Adrenal gland (tissue), 12 donors: Measurements from ENCODE around the gene ANGPTL7. TPM values are rescaled to one million over a fixed set of nuclear protein-coding genes. Genes with fewer than 3 reads are reported as not detected.

Source experiments
- DNase-seq, 7 donors: peaks; one replicate each; pipeline ENCODE4 v3.0.0-alpha.2; 2019 to 2020
- H3K27ac ChIP-seq, 5 donors: fragments of 200-600 bp; sonication (generic) in 4 of 5; 1 replicate in 3 of 5; 2 replicates in 2 of 5; pipeline versions ENCODE4 v1.5.1 to v1.8.0; 2016 to 2020; ENCODE audit warnings: mild to moderate bottlenecking in 1 of 5
- H3K27me3 ChIP-seq: fragments of 200-600 bp; 2 replicates; pipeline ENCODE4 v1.8.0; 2021
- H3K36me3 ChIP-seq, 2 donors: fragments of 200-600 bp; replicated peaks in 1 of 2; 1 replicate in 1 of 2; 2 replicates in 1 of 2; pipeline versions ENCODE4 v1.5.1 to v1.8.0; 2018 to 2022
- H3K4me1 ChIP-seq, 2 donors: fragments of 200-600 bp; replicated peaks in 1 of 2; 1 replicate in 1 of 2; 2 replicates in 1 of 2; pipeline versions ENCODE4 v1.5.1 to v1.8.0; 2018 to 2021
- H3K4me3 ChIP-seq, 4 donors: fragments of 200-600 bp; sonication (generic) in 3 of 4; one replicate each; pipeline ENCODE4 v1.5.1; 2016 to 2018
- H3K9me3 ChIP-seq, 3 donors: fragments of 200-600 bp; sonication (generic) in 1 of 3; replicated peaks in 1 of 3; 1 replicate in 2 of 3; 2 replicates in 1 of 3; pipeline versions ENCODE4 v1.5.1 to v1.8.0; 2016 to 2021
- CTCF ChIP-seq, 6 experiments: fragments of 450-650 bp in 4 of 6; fragments of 200-600 bp in 2 of 6; sonication (generic) in 1 of 6; IDR thresholded peaks; 1 replicate in 5 of 6; 2 replicates in 1 of 6; pipeline versions ENCODE4 v1.5.1 to v1.8.0; 2016 to 2021; ENCODE audit warnings: antibody characterized with exemption in 6 of 6, mild to moderate bottlenecking in 2 of 6, moderate library complexity in 1 of 6
- POLR2A ChIP-seq, 2 donors: fragments of 450-650 bp; IDR thresholded peaks; one replicate each; pipeline ENCODE4 v1.6.1; 2017; ENCODE audit warnings: antibody characterized with exemption in 2 of 2, mild to moderate bottlenecking in 2 of 2, moderate library complexity in 1 of 2
- WGBS, 4 donors: extraction: QIAGEN DNeasy Blood & Tissue Kit in 2 of 4; methylation state at CpG; one replicate each; pipeline versions ENCODE4 v1.1.5 to v1.1.7; 2013 to 2017; 5-methylcytosine and 5-hydroxymethylcytosine counted together
- intact Hi-C, 2 donors: fragments of 100-400 bp; cut with DNase I; formaldehyde crosslinking; loops; one replicate each; pipeline versions ENCODE4 v1.14.1 to v1.15.0; 2022 to 2023
- polyA plus RNA-seq, 3 donors: library from polyadenylated mRNA; stranded (reverse); fragments of 200-250 nt in 2 of 3; fragments of 350-450 nt in 1 of 3; fragmentation: Illumina TruSeq in 1 of 3; extraction: RNeasy Lipid Tissue Mini Kit (QIAGEN cat#74804) in 1 of 3; gene quantifications; one replicate each; pipeline ENCODE4 v1.2.3, GENCODE V29; 2013 to 2014
- total RNA-seq, 9 donors: library from RNA; depleted of rRNA in 4 of 9; stranded (reverse); fragments of >200 nt in 4 of 9; fragments of 120-200 nt in 1 of 9; fragmentation: NEBNext Ultra II Directional in 1 of 9; extraction: Animal tissue kit (Norgen Biotek cat#: 25700) in 1 of 9; gene quantifications; one replicate each; pipeline versions ENCODE4 v1.1.0 to v1.2.4, GENCODE V29; 2013 to 2023
- donor health status: healthy with polysubstance abuse.
- donor health status: Bipolar disorder and iron deficiency.
- donor health status: DM: yes; HTN: yes; CAD: no.
- donor health status: DM: no; HTN: no; CAD: no.
- donor health status: DM: no; HTN: no; CAD: no.
- donor health status: DM: yes; HTN: yes; CAD: no.

Gene ANGPTL7
- total and polyA plus RNA-seq, 12 donors, result 0.12 to 8.5 (median 2.1) TPM

GRCh38 chr1:11198851-11199594 lies 9.9 kb downstream of the ANGPTL7 start:
- H3K9me3 ChIP-seq, result no peaks in the 10 kb centered on the region
- WGBS, 4 donors, result 81 to 98% (median 94%) methylated on average over 2 of the region's 2 CpGs
- intact Hi-C loops, result no loop called here
- TF ChIP-seq CTCF (IDR thresholded peaks at IDR 0.05), result no peak
- no peak for TF ChIP-seq POLR2A (IDR thresholded peaks at IDR 0.05)
- H3K4me1 ChIP-seq, result no peaks in the 10 kb centered on the region
- H3K27ac ChIP-seq, result no peak overlapping the region
- DNase-seq, result no peak
- H3K27me3 ChIP-seq, result no peaks in the 10 kb centered on the region
- no peak overlapping the region for H3K4me3 ChIP-seq
- peaks cover 0 to 71% of the 10 kb centered on the region in 2 donors for H3K36me3 ChIP-seq

DNA sequence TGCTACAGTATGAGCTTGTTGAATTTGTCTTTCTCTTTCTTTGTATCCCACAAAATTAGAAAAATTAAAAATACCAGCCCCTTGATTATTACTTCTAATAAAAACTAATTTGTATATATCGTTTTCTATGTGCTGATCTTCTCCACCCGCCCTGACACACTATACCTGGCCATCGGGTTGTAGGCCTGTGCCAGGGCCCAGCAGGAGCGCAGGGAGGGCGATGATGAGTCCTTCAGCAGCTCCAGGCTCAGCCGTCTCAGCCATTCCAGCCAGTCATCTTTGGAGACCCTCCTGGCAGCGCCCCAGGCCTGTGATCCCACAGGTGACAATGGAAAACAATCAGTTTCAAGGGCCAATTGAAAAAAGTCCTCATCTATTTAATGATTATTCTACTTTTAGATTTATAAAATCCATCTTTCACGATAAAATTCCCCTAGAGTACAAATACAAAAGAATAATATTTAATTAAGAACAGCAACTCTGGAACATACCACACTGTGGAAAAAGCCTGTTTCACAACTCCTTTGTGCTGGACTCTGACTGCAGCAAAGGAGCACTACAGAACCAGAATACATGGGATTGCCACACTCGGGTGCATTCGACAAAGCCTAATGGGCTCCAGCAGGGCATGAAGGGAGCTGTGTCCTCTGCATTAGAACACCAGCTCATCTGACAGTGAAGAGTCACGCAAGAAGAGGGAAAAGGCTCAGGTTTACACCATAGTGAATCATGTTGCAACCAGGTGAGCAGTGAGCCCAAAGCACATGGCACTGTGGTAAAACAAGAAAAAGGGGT lies 15.4 kb downstream of the ANGPTL7 start:
- 92 to 96% (median 94%) methylated on average over 11 of the region's 11 CpGs for WGBS, 4 donors
- DNase-seq, result no peak
- Histone ChIP-seq H3K36me3 (peaks cover 0 to 63% of the 10 kb centered on the region in 2 donors), H3K4me3 (no peak overlapping the region), H3K27me3 (no peaks in the 10 kb centered on the region), H3K9me3 (no peaks in the 10 kb centered on the region), H3K27ac (no peak overlapping the region), H3K4me1 (no peaks in the 10 kb centered on the region)
- TF ChIP-seq POLR2A (IDR thresholded peaks at IDR 0.05), result no peak
- no peak for TF ChIP-seq CTCF (IDR thresholded peaks at IDR 0.05)
- intact Hi-C loops, result no loop called here

- Histone ChIP-seq H3K9me3 (no peaks in the 10 kb centered on the region), H3K27ac (peak overlapping the region in 1 of 5 donors; percentile 26), H3K4me1 (no peaks in the 10 kb centered on the region), H3K36me3 (peaks cover 0 to 76% of the 10 kb centered on the region in 2 donors), H3K27me3 (no peaks in the 10 kb centered on the region), H3K4me3 (no peak overlapping the region)
- TF ChIP-seq CTCF (IDR thresholded peaks at IDR 0.05) (no peak), POLR2A (IDR thresholded peaks at IDR 0.05) (no peak)
- peak in 2 of 7 donors; percentile 14 to 21 for DNase-seq
- 73 to 80% (median 76%) methylated on average over 6 of the region's 6 CpGs for WGBS, 4 donors
- intact Hi-C loops, result no loop called here
Observed at GRCh38 chr1:11207898-11208611, 18.9 kb downstream of the ANGPTL7 start.

DNA sequence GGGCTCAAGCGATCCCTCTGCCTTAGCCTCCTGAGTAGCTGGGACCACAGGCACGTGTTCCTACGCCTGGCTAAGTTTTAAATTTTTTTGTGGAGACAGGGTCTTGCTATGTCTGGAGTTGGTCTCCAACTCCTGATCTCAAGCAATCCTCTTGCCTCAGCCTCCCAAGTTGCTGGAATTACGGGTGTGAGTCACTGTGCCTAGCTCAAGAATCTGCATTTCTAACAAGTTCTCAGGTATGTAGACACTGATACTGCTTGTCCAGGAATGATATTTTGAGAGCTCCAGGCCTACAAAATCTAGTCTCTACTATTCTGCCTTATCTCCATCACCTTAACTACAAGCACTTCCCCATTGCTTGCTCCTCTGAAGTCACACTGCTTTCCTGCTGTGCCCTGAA lies 22.3 kb downstream of the ANGPTL7 start:
- Histone ChIP-seq H3K36me3 (peaks cover 0 to 76% of the 10 kb centered on the region in 2 donors), H3K27me3 (no peaks in the 10 kb centered on the region), H3K4me1 (no peaks in the 10 kb centered on the region), H3K9me3 (no peaks in the 10 kb centered on the region), H3K4me3 (no peak overlapping the region), H3K27ac (no peak overlapping the region)
- no peak for TF ChIP-seq CTCF (IDR thresholded peaks at IDR 0.05)
- TF ChIP-seq POLR2A (IDR thresholded peaks at IDR 0.05), result no peak
- 96 to 100% (median 97%) methylated on average over 4 of the region's 4 CpGs for WGBS, 4 donors
- intact Hi-C loops, result loop anchor here in 1 of 2 donors (10.0 kb wide), 1 partner anchor 117 kb away; the partner anchor contains the start of gene EXOSC10
- no peak for DNase-seq
